SK-N-SH (cell line): ENCODE results near the gene RAB7B. TPM values are rescaled to one million over a fixed set of nuclear protein-coding genes. Genes with fewer than 3 reads are reported as not detected.
A peak's percentile ranks its signal among the peaks of the same experiment; 100 is the strongest.

Experiments used
- CTCF ChIA-PET: fragments of 300-600, 350-600 bp; formaldehyde crosslinking; extraction: SDS; loops from one replicate; lab custom pipeline; 2021; lab: Yijun Ruan, JAX
- POLR2A ChIA-PET: fragments of 350-600 bp; sonication (Branson Sonifier 250); formaldehyde crosslinking; extraction: SDS; loops from one replicate; lab custom pipeline; 2020; ENCODE audit warnings: antibody characterized with exemption, inconsistent platforms; lab: Yijun Ruan, JAX
- DNase-seq: peaks from one replicate; pipeline ENCODE4 v3.0.0; 2012
- H2AFZ ChIP-seq: fragments of 200-600 bp; sonication (generic); 2 replicates; pipeline ENCODE4 v1.8.1; 2016; ENCODE audit warnings: antibody characterized with exemption, mild to moderate bottlenecking, low read depth
- H3F3A ChIP-seq: fragments of 200-600 bp; sonication (generic); replicated peaks from 2 replicates; pipeline ENCODE3; 2016; ENCODE audit warnings: antibody characterized with exemption, mild to moderate bottlenecking; ENCODE audit not compliant: insufficient read depth
- H3K27ac ChIP-seq, 2 experiments: fragments of 200-500 bp in 1 of 2; fragments of 200-600 bp in 1 of 2; sonication (Bioruptor generic) in 1 of 2; sonication (generic), shearing (Covaris generic) in 1 of 2; 2 replicates each; pipeline versions ENCODE4 v1.5.1 to v1.6.1; 2014 to 2016; ENCODE audit warnings: low read depth in 2 of 2, inconsistent platforms in 1 of 2, low read length in 1 of 2, mild to moderate bottlenecking in 1 of 2, mixed read lengths in 1 of 2
- H3K27me3 ChIP-seq: fragments of 200-600 bp; sonication (generic), shearing (Covaris generic); 2 replicates; pipeline ENCODE4 v1.6.1; 2016; ENCODE audit warnings: mixed run types; ENCODE audit not compliant: insufficient read depth
- H3K36me3 ChIP-seq, 2 experiments: fragments of 200-500 bp in 1 of 2; fragments of 200-600 bp in 1 of 2; sonication (Bioruptor generic) in 1 of 2; sonication (generic) in 1 of 2; replicated peaks in 1 of 2; 2 replicates each; pipeline versions ENCODE3 to v1.5.1; 2014 to 2016; ENCODE audit warnings: low read length in 1 of 2, mild to moderate bottlenecking in 1 of 2; ENCODE audit not compliant: insufficient read depth in 2 of 2, control insufficient read depth in 1 of 2
- H3K4me1 ChIP-seq, 2 experiments: fragments of 200-500 bp in 1 of 2; fragments of 200-600 bp in 1 of 2; sonication (Bioruptor generic) in 1 of 2; sonication (generic), shearing (Covaris generic) in 1 of 2; 2 replicates each; pipeline versions ENCODE4 v1.5.1 to v1.6.1; 2014 to 2016; ENCODE audit warnings: low read depth in 1 of 2, low read length in 1 of 2, mixed run types in 1 of 2; ENCODE audit not compliant: insufficient read depth in 2 of 2, control insufficient read depth in 1 of 2
- H3K4me2 ChIP-seq: fragments of 200-600 bp; sonication (generic), shearing (Covaris generic); 2 replicates; pipeline ENCODE4 v1.6.1; 2017; ENCODE audit warnings: mixed run types
- H3K4me3 ChIP-seq, 2 experiments: fragments of 200-500 bp in 1 of 2; fragments of 200-600 bp in 1 of 2; sonication (Bioruptor generic) in 1 of 2; sonication (generic), shearing (Covaris generic) in 1 of 2; 2 replicates each; pipeline versions ENCODE4 v1.5.1 to v1.8.1; 2014 to 2016; ENCODE audit warnings: low read depth in 2 of 2, inconsistent platforms in 1 of 2, low read length in 1 of 2, mild to moderate bottlenecking in 1 of 2, mixed read lengths in 1 of 2, moderate library complexity in 1 of 2
- H3K79me2 ChIP-seq: fragments of 200-600 bp; sonication (generic); 2 replicates; pipeline ENCODE4 v1.8.1; 2017; ENCODE audit warnings: mild to moderate bottlenecking; ENCODE audit not compliant: insufficient read depth
- H3K9ac ChIP-seq: fragments of 200-600 bp; sonication (generic); 2 replicates; pipeline ENCODE4 v1.6.1; 2017; ENCODE audit warnings: mixed run types
- H3K9me2 ChIP-seq: fragments of 200-600 bp; sonication (generic); 2 replicates; pipeline ENCODE4 v1.6.1; 2017; ENCODE audit warnings: mixed run types
- H3K9me3 ChIP-seq: fragments of 200-600 bp; sonication (generic); 2 replicates; pipeline ENCODE4 v1.6.1; 2017; ENCODE audit warnings: mixed run types, mild to moderate bottlenecking, moderate library complexity
- H4K20me1 ChIP-seq: fragments of 200-600 bp; sonication (generic); 2 replicates; pipeline ENCODE4 v1.6.1; 2017; ENCODE audit warnings: mild to moderate bottlenecking, mixed run types; ENCODE audit not compliant: insufficient read depth
- FOSL2 ChIP-seq: IDR thresholded peaks from 2 replicates; pipeline ENCODE4 v1.4.0; 2012; ENCODE audit warnings: low read depth, mild to moderate bottlenecking, moderate library complexity, borderline replicate concordance
- FOXJ3 ChIP-seq: sonication (generic); formaldehyde crosslinking; IDR thresholded peaks from 2 replicates; pipeline ENCODE4 v1.5.1; 2020; ENCODE audit warnings: mild to moderate bottlenecking, missing genetic modification reagents
- FOXM1 ChIP-seq: IDR thresholded peaks from 2 replicates; pipeline ENCODE4 v1.4.0; 2012; ENCODE audit warnings: low read depth, mild to moderate bottlenecking
- GATA2 ChIP-seq: sonication (generic); formaldehyde crosslinking; IDR thresholded peaks from 2 replicates; pipeline ENCODE4 v1.5.0; 2020; ENCODE audit warnings: mild to moderate bottlenecking, missing genetic modification reagents
- JUND ChIP-seq: IDR thresholded peaks from 2 replicates; pipeline ENCODE4 v1.4.0; 2012
- MEF2A ChIP-seq: IDR thresholded peaks from 2 replicates; pipeline ENCODE4 v1.4.0; 2012; ENCODE audit warnings: low read depth, borderline replicate concordance
- MXI1 ChIP-seq: IDR thresholded peaks from 2 replicates; pipeline ENCODE4 v1.6.1; 2012; ENCODE audit warnings: mild to moderate bottlenecking, low read depth, low read length, improper control_type of control experiment
- PBX3 ChIP-seq: IDR thresholded peaks from 2 replicates; pipeline ENCODE4; 2012
- POLR2AphosphoS5 ChIP-seq: IDR thresholded peaks from 2 replicates; pipeline ENCODE4 v1.6.1; 2012; ENCODE audit warnings: low read depth, low read length
- RCOR1 ChIP-seq: fragments of 150-350 bp; IDR thresholded peaks from 2 replicates; pipeline ENCODE4 v1.6.1; 2017; ENCODE audit warnings: antibody characterized with exemption, low read length
- RFX5 ChIP-seq: IDR thresholded peaks from 2 replicates; pipeline ENCODE4 v1.6.1; 2012; ENCODE audit warnings: mild to moderate bottlenecking, improper control_type of control experiment, low read length
- RXRA ChIP-seq: IDR thresholded peaks from 2 replicates; pipeline ENCODE4 v1.4.0; 2012; ENCODE audit warnings: low read depth, mild to moderate bottlenecking, borderline replicate concordance
- SMC3 ChIP-seq: IDR thresholded peaks from 2 replicates; pipeline ENCODE4 v1.6.1; 2012; ENCODE audit warnings: low read depth, low read length, improper control_type of control experiment
- TCF12 ChIP-seq: IDR thresholded peaks from 2 replicates; pipeline ENCODE4 v1.4.0; 2012
- TEAD4 ChIP-seq: IDR thresholded peaks from 2 replicates; pipeline ENCODE4 v1.4.0; 2012; ENCODE audit warnings: mild to moderate bottlenecking, borderline replicate concordance; ENCODE audit not compliant: insufficient read depth
- USF2 ChIP-seq: fragments of 150-350 bp; IDR thresholded peaks from 2 replicates; pipeline ENCODE4 v1.6.1; 2017; ENCODE audit warnings: antibody characterized with exemption, low read length, low read depth, borderline replicate concordance
- YY1 ChIP-seq: IDR thresholded peaks from 2 replicates; pipeline ENCODE4 v1.4.0; 2012; ENCODE audit warnings: low read depth, mild to moderate bottlenecking
- WGBS: methylation state at CpG from one replicate; pipeline ENCODE4 v1.1.6; 2017; ENCODE audit warnings: low lambda C conversion rate; 5-methylcytosine and 5-hydroxymethylcytosine counted together
- polyA plus RNA-seq, 3 experiments: library from polyadenylated mRNA; depleted of rRNA; stranded (reverse); fragments of >200 nt; gene quantifications; 2 replicates each; pipeline ENCODE4 v1.2.3, GENCODE V29; 2012

Gene RAB7B
- polyA plus RNA-seq, 1 of the 3 experiments (the other 2 are of a cell fraction), result 0.15 TPM

- H3K27ac ChIP-seq, result no peak overlapping the region
- no peaks in the 10 kb centered on the region for H3F3A ChIP-seq
- no peak for DNase-seq
- H3K27me3 ChIP-seq, result no peaks in the 10 kb centered on the region; the same call in 1 of the 2 replicates
- ChIA-PET CTCF (no interaction called here), POLR2A (no interaction called here)
- H4K20me1 ChIP-seq, result no peaks in the 10 kb centered on the region
- H3K4me1 ChIP-seq, result peaks cover 0 to 11% of the 10 kb centered on the region in 2 experiments; a peak in 3 of 4 replicates
- H2AFZ ChIP-seq, result no peak overlapping the region
- 0 out of 2 replicates have a peak, but pooled peaks have one; percentile 35 for TF ChIP-seq TEAD4
- peak; percentile 30; the same call in 1 of the 2 replicates for TF ChIP-seq FOSL2
- TF ChIP-seq RXRA, result no peak
- TF ChIP-seq FOXJ3 (CRISPR knock-in tag), result no peak
- 0 out of 2 replicates have a peak, but pooled peaks have one; percentile 10 for TF ChIP-seq TCF12
- TF ChIP-seq SMC3, result no peak
- peak; percentile 51; the same call in 1 of the 2 replicates for TF ChIP-seq JUND
- TF ChIP-seq PBX3, result peak; percentile 72
- TF ChIP-seq MXI1, result no peak
- TF ChIP-seq USF2, result no peak
- 44% methylated on average over 7 of the region's 7 CpGs for WGBS
- no peak overlapping the region for H3K4me3 ChIP-seq
- H3K9me3 ChIP-seq, result no peaks in the 10 kb centered on the region
- 0 out of 2 replicates have a peak overlapping the region, but pooled peaks have one; percentile 1 for H3K4me2 ChIP-seq
- no peaks in the 10 kb centered on the region for H3K9me2 ChIP-seq
- H3K9ac ChIP-seq, result no peak overlapping the region
- no peaks in the 10 kb centered on the region for H3K79me2 ChIP-seq
- no peaks in the 10 kb centered on the region for H3K36me3 ChIP-seq
Observed at GRCh38 chr1:205936846-205937586, 66.2 kb downstream of the RAB7B start.

- no peak for DNase-seq
- H3K9me2 ChIP-seq, result no peaks in the 10 kb centered on the region
- no peak overlapping the region for H3K4me2 ChIP-seq
- H3K27ac ChIP-seq, result no peak overlapping the region
- no peaks in the 10 kb centered on the region for H3K9me3 ChIP-seq
- H3K4me3 ChIP-seq, result no peak overlapping the region
- H3K4me1 ChIP-seq, result peaks cover 0 to 11% of the 10 kb centered on the region in 2 experiments; a peak in 3 of 4 replicates
- no peaks in the 10 kb centered on the region for H4K20me1 ChIP-seq
- H3F3A ChIP-seq, result no peaks in the 10 kb centered on the region
- no peak overlapping the region for H2AFZ ChIP-seq
- no peaks in the 10 kb centered on the region for H3K36me3 ChIP-seq
- TF ChIP-seq POLR2AphosphoS5 (no peak), MEF2A (no peak), YY1 (no peak), SMC3 (no peak), USF2 (no peak), GATA2 (no peak), PBX3 (no peak), TCF12 (no peak), FOXM1 (no peak), RXRA (no peak), RCOR1 (no peak), FOXJ3 (CRISPR knock-in tag) (no peak), RFX5 (no peak)
- TF ChIP-seq, all 33 proteins: peak for 0
- ChIA-PET POLR2A (no interaction called here), CTCF (no interaction called here)
- H3K79me2 ChIP-seq, result no peaks in the 10 kb centered on the region
- no peaks in the 10 kb centered on the region for H3K27me3 ChIP-seq
- H3K9ac ChIP-seq, result no peak overlapping the region
- WGBS, result 73% methylated on average over 6 of the region's 6 CpGs
Observed at GRCh38 chr1:205936311-205936710, 66.9 kb downstream of the RAB7B start.
